ENCODE measurements around the gene DIAPH2. TPM values are rescaled to one million over a fixed set of nuclear protein-coding genes. Genes with fewer than 3 reads are reported as not detected.

The DIAPH2 gene
- total RNA-seq, 1 experiment from 2014 or later: 10.9 TPM

GRCh38 chrX:97358941-97359340, 674.3 kb downstream of the DIAPH2 start:
- ChIA-PET RAD21 (ENCODE audit: low non-redundant PET in 1 of 2, low total read pairs in 2 of 2, uncharacterized antibody in 2 of 2, unreplicated experiment in 2 of 2) (no interaction called here), POLR2A (no interaction called here), CTCF (no interaction called here)
- Histone ChIP-seq H4K20me1 (ENCODE audit: insufficient read depth) (no peaks in the 10 kb centered on the region), H3K4me3 (replicated peaks in 1 of 2; ENCODE audit: low read depth in 1 of 2, low read length in 2 of 2) (no peak overlapping the region), H3K27ac (ENCODE audit: low read depth, low read length) (no peak overlapping the region), H3K9ac (ENCODE audit: low read length) (no peak overlapping the region), H3K9me3 (ENCODE audit: control insufficient read depth in 1 of 2, insufficient read depth in 1 of 2, low read depth in 1 of 2, low read length in 2 of 2) (no peaks in the 10 kb centered on the region), H3K79me2 (ENCODE audit: insufficient read depth, low read length) (no peaks in the 10 kb centered on the region), H3K36me3 (ENCODE audit: control insufficient read depth in 1 of 2, insufficient read depth in 2 of 2, low read length in 2 of 2) (no peaks in the 10 kb centered on the region), H3K9me2 (ENCODE audit: insufficient read depth) (no peaks in the 10 kb centered on the region), H2AFZ (ENCODE audit: low read depth, low read length, poor library complexity, severe bottlenecking) (no peak overlapping the region), H3K4me2 (ENCODE audit: low read length) (no peak overlapping the region), H3K4me1 (ENCODE audit: control insufficient read depth in 1 of 2, insufficient read depth in 2 of 2, low read length in 2 of 2) (no peaks in the 10 kb centered on the region), H3K27me3 (ENCODE audit: insufficient read depth, low read length) (no peaks in the 10 kb centered on the region)
- no TSS peak for BruUV-seq (replicated peaks)
- TF ChIP-seq EZH2phosphoT487 (IDR thresholded peaks at IDR 0.05; ENCODE audit: borderline replicate concordance) (no peak), YY1 (IDR thresholded peaks at IDR 0.05; ENCODE audit: extremely low read depth, insufficient replicate concordance, low read depth, low read length) (no peak), TCF7L2 (IDR thresholded peaks at IDR 0.05; ENCODE audit: borderline replicate concordance, extremely low read depth, insufficient read depth, insufficient read length) (no peak)
- ATAC-seq (no peak), DNase-seq (ENCODE audit: low read depth, low spot score) (no peak)
- intact Hi-C loops (cut with micrococcal nuclease): no loop called here

- Histone ChIP-seq H4K20me1 (ENCODE audit: insufficient read depth) (no peaks in the 10 kb centered on the region), H3K4me3 (replicated peaks in 1 of 2; ENCODE audit: low read depth in 1 of 2, low read length in 2 of 2) (no peak overlapping the region), H3K27ac (ENCODE audit: low read depth, low read length) (no peak overlapping the region), H3K27me3 (ENCODE audit: insufficient read depth, low read length) (no peaks in the 10 kb centered on the region), H3K9ac (ENCODE audit: low read length) (no peak overlapping the region), H3K9me2 (ENCODE audit: insufficient read depth) (no peaks in the 10 kb centered on the region), H3K4me2 (ENCODE audit: low read length) (no peak overlapping the region), H3K4me1 (ENCODE audit: control insufficient read depth in 1 of 2, insufficient read depth in 2 of 2, low read length in 2 of 2) (no peaks in the 10 kb centered on the region), H3K9me3 (ENCODE audit: control insufficient read depth in 1 of 2, insufficient read depth in 1 of 2, low read depth in 1 of 2, low read length in 2 of 2) (no peaks in the 10 kb centered on the region), H3K36me3 (ENCODE audit: control insufficient read depth in 1 of 2, insufficient read depth in 2 of 2, low read length in 2 of 2) (no peaks in the 10 kb centered on the region), H2AFZ (ENCODE audit: low read depth, low read length, poor library complexity, severe bottlenecking) (no peak overlapping the region), H3K79me2 (ENCODE audit: insufficient read depth, low read length) (no peaks in the 10 kb centered on the region)
- no TSS peak for BruUV-seq (replicated peaks)
- ChIA-PET POLR2A (no interaction called here), CTCF (no interaction called here), RAD21 (ENCODE audit: low non-redundant PET in 1 of 2, low total read pairs in 2 of 2, uncharacterized antibody in 2 of 2, unreplicated experiment in 2 of 2) (no interaction called here)
- no peak for ATAC-seq
- no peak for DNase-seq (ENCODE audit: low read depth, low spot score)
- intact Hi-C loops (cut with micrococcal nuclease): no loop called here
- TF ChIP-seq EZH2phosphoT487 (IDR thresholded peaks at IDR 0.05; ENCODE audit: borderline replicate concordance): no peak
- no peak for TF ChIP-seq SP1 (IDR thresholded peaks at IDR 0.05; ENCODE audit: low read depth)
- no peak for TF ChIP-seq EGR1 (IDR thresholded peaks at IDR 0.05; ENCODE audit: low read depth)
- TF ChIP-seq POLR2A (IDR thresholded peaks at IDR 0.05; ENCODE audit: borderline replicate concordance, extremely low read depth, insufficient read depth, insufficient read length): no peak
- TF ChIP-seq POLR2AphosphoS5 (IDR thresholded peaks at IDR 0.05; ENCODE audit: low read depth, low read length): no peak
- no peak for TF ChIP-seq JUND (IDR thresholded peaks at IDR 0.05)
- no peak for TF ChIP-seq CBX3 (IDR thresholded peaks at IDR 0.05; ENCODE audit: low read depth)
- TF ChIP-seq ELF1 (IDR thresholded peaks at IDR 0.05; ENCODE audit: borderline replicate concordance, low read depth): no peak
- TF ChIP-seq MAX (IDR thresholded peaks at IDR 0.05): no peak
- TF ChIP-seq RAD21 (IDR thresholded peaks at IDR 0.05; ENCODE audit: low read depth): no peak
- no peak for TF ChIP-seq ZNF274 (IDR thresholded peaks at IDR 0.05; ENCODE audit: low read depth, low read length)
Observed at GRCh38 chrX:97363843-97364242, 679.2 kb downstream of the DIAPH2 start.

Data from HCT116 (cell line).